DOHH2 (cell line): ENCODE measurements around the gene CALML3.

Experiments
- H3F3A ChIP-seq: fragments of 200-600 bp; sonication (generic), shearing (Covaris generic); 2 replicates; pipeline ENCODE4 v1.6.0; 2016; ENCODE audit warnings: antibody characterized with exemption, mild to moderate bottlenecking; ENCODE audit not compliant: control insufficient read depth, insufficient read depth
- H3K27ac ChIP-seq: fragments of 200-600 bp; sonication (generic); 2 replicates; pipeline ENCODE4 v1.5.1; 2014; ENCODE audit warnings: low read depth, mild to moderate bottlenecking, low read length, moderate library complexity
- H3K27me3 ChIP-seq: fragments of 200-600 bp; sonication (generic); 2 replicates; pipeline ENCODE4 v1.6.1; 2014; ENCODE audit warnings: mild to moderate bottlenecking, low read length, mixed read lengths; ENCODE audit not compliant: control insufficient read depth
- H3K36me3 ChIP-seq: fragments of 200-600 bp; sonication (generic); 2 replicates; pipeline ENCODE4 v1.6.1; 2014; ENCODE audit warnings: mild to moderate bottlenecking, low read length, moderate library complexity, mixed read lengths; ENCODE audit not compliant: control insufficient read depth
- H3K4me1 ChIP-seq: fragments of 200-600 bp; sonication (generic); 2 replicates; pipeline ENCODE4 v1.6.1; 2014; ENCODE audit warnings: mild to moderate bottlenecking, low read length, mixed read lengths; ENCODE audit not compliant: control insufficient read depth
- H3K4me2 ChIP-seq: fragments of 200-600 bp; sonication (generic); 2 replicates; pipeline ENCODE4 v1.6.0; 2014; ENCODE audit warnings: mild to moderate bottlenecking, low read length, moderate library complexity
- H3K4me3 ChIP-seq: fragments of 200-600 bp; sonication (generic); 2 replicates; pipeline ENCODE4 v1.5.1; 2014; ENCODE audit warnings: mild to moderate bottlenecking, low read length, mixed read lengths
- H3K79me2 ChIP-seq: fragments of 200-600 bp; sonication (generic); 2 replicates; pipeline ENCODE4 v1.6.1; 2014; ENCODE audit warnings: mild to moderate bottlenecking, low read length, mixed read lengths; ENCODE audit not compliant: control insufficient read depth
- H3K9me2 ChIP-seq: fragments of 200-600 bp; sonication (generic); replicated peaks from 2 replicates; pipeline ENCODE4 v1.6.1; 2014; ENCODE audit warnings: mild to moderate bottlenecking, low read length, mixed read lengths; ENCODE audit not compliant: control insufficient read depth
- H3K9me3 ChIP-seq: fragments of 200-600 bp; sonication (generic); 2 replicates; pipeline ENCODE4 v1.6.1; 2014; ENCODE audit warnings: antibody characterized with exemption, low read length, mixed read lengths; ENCODE audit not compliant: control insufficient read depth, insufficient read depth
- H4K20me1 ChIP-seq: fragments of 200-600 bp; sonication (generic); 2 replicates; pipeline ENCODE4 v1.6.0; 2014; ENCODE audit warnings: low read depth, mild to moderate bottlenecking, antibody characterized with exemption, low read length, moderate library complexity; ENCODE audit not compliant: control insufficient read depth, insufficient read depth
- CTCF ChIP-seq: fragments of 200-600 bp; sonication (generic); IDR thresholded peaks from one replicate; pipeline ENCODE4 v1.5.1; 2014; ENCODE audit warnings: antibody characterized with exemption, mild to moderate bottlenecking, low read depth, low read length; ENCODE audit not compliant: poor library complexity, severe bottlenecking
- EZH2phosphoT487 ChIP-seq: fragments of 200-600 bp; sonication (generic); IDR thresholded peaks from 2 replicates; pipeline ENCODE4 v1.6.1; 2017; ENCODE audit warnings: borderline replicate concordance, mild to moderate bottlenecking, antibody characterized with exemption, low read length, moderate library complexity, mixed read lengths

Gene CALML3

GRCh38 chr10:5530846-5531557, 6.2 kb downstream of the CALML3 start:
- H3K9me2 ChIP-seq = no peaks in the 10 kb centered on the region
- H3K79me2 ChIP-seq = no peaks in the 10 kb centered on the region
- no peak for TF ChIP-seq CTCF
- no peak for TF ChIP-seq EZH2phosphoT487
- no peaks in the 10 kb centered on the region for H4K20me1 ChIP-seq
- H3K36me3 ChIP-seq = no peaks in the 10 kb centered on the region
- no peaks in the 10 kb centered on the region for H3K4me1 ChIP-seq
- no peaks in the 10 kb centered on the region for H3F3A ChIP-seq
- H3K4me2 ChIP-seq = no peak overlapping the region
- no peaks in the 10 kb centered on the region for H3K9me3 ChIP-seq
- H3K27me3 ChIP-seq = peaks cover 3% of the 10 kb centered on the region; the same call in 1 of the 2 replicates
- no peak overlapping the region for H3K27ac ChIP-seq
- no peak overlapping the region for H3K4me3 ChIP-seq

GRCh38 chr10:5531558-5532306, 7.0 kb downstream of the CALML3 start:
- Histone ChIP-seq H3F3A (no peaks in the 10 kb centered on the region), H3K27ac (no peak overlapping the region), H4K20me1 (no peaks in the 10 kb centered on the region), H3K27me3 (peaks cover 3% of the 10 kb centered on the region; the same call in 1 of the 2 replicates), H3K4me2 (no peak overlapping the region), H3K79me2 (no peaks in the 10 kb centered on the region), H3K4me3 (no peak overlapping the region), H3K9me3 (no peaks in the 10 kb centered on the region), H3K4me1 (no peaks in the 10 kb centered on the region), H3K9me2 (no peaks in the 10 kb centered on the region), H3K36me3 (no peaks in the 10 kb centered on the region)
- TF ChIP-seq CTCF (no peak), EZH2phosphoT487 (no peak)

GRCh38 chr10:5532307-5532605, 7.5 kb downstream of the CALML3 start:
- no peak overlapping the region for H3K4me2 ChIP-seq
- TF ChIP-seq EZH2phosphoT487 (no peak), CTCF (no peak)
- H3K4me1 ChIP-seq = no peaks in the 10 kb centered on the region
- no peak overlapping the region for H3K27ac ChIP-seq
- H3K36me3 ChIP-seq = no peaks in the 10 kb centered on the region
- H3K79me2 ChIP-seq = no peaks in the 10 kb centered on the region
- H3K27me3 ChIP-seq = no peaks in the 10 kb centered on the region
- no peaks in the 10 kb centered on the region for H4K20me1 ChIP-seq
- no peaks in the 10 kb centered on the region for H3K9me2 ChIP-seq
- no peak overlapping the region for H3K4me3 ChIP-seq
- no peaks in the 10 kb centered on the region for H3F3A ChIP-seq
- no peaks in the 10 kb centered on the region for H3K9me3 ChIP-seq
